Inflammatory macrophage treated with lipopolysaccharide for 4 hours (primary cell): ENCODE data around the gene RSRC1.
"Not testable (repeated sequence)": the region's sequence is repeated elsewhere in the genome, so short reads cannot be mapped to it uniquely, and the experiment has no call there.

Source experiments
- DNase-seq: peaks from one replicate; pipeline ENCODE4 v3.0.0-alpha.2; 2020

The RSRC1 gene

GRCh38 chr3:158101335-158102241 is 8.3 kb upstream of the RSRC1 start:
- no peak for DNase-seq

DNA sequence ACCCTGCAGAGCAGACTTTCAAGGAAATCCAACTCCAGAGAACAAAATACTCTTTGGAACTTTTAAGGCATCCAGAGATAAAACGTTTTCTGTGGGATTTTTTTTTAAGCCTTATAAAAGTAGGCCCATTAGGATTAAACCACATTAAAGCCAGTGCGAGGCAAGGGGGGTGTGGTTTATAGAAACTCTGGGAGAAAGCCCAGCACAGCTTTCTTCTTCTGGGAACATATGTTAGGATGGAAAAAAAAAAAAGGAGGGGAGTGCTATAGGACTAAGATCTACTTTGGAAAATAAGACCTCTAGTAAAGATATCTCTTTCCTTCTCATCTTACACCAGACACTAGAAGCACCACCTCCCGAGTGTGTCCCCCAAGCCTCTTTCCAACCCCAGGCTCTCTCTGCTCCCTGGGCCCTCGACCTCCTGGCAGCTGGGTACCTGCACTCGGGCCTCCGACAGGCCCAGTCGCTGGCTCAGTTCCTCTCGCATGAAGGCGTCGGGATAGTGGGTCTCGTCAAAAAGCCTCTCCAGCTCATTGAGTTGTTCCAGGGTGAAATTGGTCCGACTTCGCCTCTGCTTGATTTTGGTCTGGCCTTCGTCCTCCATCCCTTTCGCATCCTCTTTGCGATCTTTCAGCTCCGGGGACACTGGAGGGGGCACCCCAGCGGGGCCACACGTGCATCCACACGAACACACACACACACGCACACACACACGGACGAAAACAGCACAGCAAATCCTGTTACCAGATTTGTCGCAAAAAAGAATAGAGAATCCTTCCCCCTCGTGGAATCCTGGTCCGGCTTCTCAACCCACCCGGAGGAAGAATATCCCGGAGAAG is 7.4 kb upstream of the RSRC1 start:
- DNase-seq, result no peak

DNA sequence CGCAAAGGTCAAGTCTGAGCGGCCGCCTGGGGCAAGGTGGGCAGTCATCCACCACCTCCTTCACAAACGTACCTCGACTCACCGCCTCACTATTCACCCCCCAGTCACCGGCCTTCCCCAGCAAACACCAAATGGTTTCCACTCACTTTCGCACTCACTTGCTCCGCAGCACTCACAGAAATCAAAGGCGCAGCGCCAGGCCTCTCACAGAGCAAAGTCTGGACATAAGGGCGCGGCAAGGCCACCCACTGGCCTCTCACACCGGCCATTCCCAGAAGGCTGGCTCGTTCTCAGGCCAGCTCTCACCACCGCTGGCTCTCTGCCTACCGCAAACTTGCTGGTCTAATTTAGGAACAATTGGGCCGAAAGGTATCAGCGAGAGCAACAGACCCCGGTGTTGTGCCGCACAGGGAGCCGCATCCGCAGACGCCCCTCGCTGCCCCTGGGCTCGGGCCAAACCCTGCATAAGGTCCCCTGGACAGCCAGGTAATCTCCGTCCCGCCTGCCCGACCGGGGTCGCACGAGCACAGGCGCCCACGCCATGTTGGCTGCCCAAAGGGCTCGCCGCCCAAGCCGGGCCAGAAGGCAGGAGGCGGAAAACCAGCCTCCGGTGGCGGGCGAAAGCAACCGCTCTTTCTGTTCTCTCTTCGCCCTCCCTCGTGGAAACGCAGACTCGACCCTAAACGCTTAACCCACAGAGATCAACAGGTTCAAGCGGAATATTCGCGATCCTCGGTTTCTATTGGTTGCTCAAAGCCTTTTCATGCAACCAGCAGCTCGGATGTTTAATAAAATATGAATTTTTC is 6.6 kb upstream of the RSRC1 start:
- no peak for DNase-seq

GRCh38 chr3:158103887-158104327 is 6.0 kb upstream of the RSRC1 start:
- DNase-seq, result no peak

- no peak for DNase-seq
Measured at GRCh38 chr3:158104431-158104921, 5.4 kb upstream of the RSRC1 start.

- no peak for DNase-seq
Measured at GRCh38 chr3:158105119-158105709, 4.7 kb upstream of the RSRC1 start.

DNA sequence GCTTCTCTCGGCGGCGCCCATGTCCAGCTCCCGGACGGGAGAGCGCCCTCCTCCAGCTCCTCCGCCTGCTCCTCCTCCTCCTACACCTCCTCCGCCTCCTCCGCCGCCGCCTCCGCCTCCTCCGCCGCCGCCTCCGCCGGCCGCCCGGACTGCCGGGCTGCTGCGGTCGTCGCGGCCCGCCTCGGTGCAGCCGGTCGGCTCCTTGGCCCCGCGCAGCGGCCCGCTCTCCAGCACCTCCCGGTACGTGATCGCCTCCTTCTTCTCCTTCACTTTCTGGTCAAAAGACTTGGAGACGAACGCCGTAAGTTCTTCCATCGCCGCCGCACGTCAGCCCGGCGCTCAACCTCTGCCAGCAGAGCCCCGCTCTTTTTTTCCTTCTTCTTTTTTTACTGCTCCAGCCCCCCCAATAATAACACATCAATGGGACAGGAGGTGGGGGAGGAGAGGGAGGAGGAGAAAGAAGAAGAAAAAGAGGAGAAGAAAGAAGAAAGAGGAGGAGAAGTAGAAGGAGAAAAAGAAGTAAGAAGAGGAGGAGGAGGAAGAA is 4.1 kb upstream of the RSRC1 start:
- no peak for DNase-seq

DNA sequence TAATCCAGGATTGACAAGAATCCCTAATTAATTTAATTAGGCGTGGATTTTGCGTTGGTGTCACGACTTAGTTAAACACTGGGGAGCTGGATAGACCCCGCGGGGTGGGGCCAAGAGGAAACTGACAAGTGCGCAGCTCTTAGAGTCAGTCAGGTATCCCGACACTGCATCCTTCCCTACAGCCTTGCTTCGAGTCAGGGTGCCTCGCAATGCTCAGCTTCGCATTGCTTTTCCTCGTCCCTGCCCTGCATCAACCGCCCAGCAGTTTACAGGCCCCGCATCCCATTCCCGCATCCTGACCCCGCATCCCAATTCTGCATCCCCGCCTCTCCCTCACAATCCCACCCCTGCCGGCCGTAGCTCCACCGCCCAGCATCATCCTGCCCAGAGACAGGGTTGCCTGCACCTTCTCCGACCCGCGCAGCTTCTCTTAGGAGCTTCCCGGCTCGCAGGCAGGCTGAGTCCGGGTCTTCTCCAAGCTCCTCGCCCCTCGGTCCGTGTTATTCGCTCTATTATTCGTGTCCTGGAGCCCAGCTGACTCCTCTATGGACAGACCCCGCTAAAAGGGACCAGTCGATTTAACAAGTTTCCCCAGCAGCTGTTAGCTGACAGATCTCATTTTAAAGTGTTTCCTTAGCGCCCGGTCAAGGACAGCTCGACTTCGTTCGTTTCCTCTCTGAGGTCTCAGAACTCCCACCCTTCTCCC is 3.0 kb upstream of the RSRC1 start:
- DNase-seq, result no peak

GRCh38 chr3:158107605-158108444 is 2.1 kb upstream of the RSRC1 start:
- DNase-seq, result no peak

- DNase-seq, result peak; percentile 61
Measured at GRCh38 chr3:158108445-158108985, 1.4 kb upstream of the RSRC1 start.

GRCh38 chr3:158109295-158109803 is 540 bp upstream of the RSRC1 start:
- no peak for DNase-seq

GRCh38 chr3:158110658-158111018 is 749 bp downstream of the RSRC1 start:
- no peak for DNase-seq

- no peak for DNase-seq
Measured at GRCh38 chr3:158111861-158112260, 2.0 kb downstream of the RSRC1 start.

DNA sequence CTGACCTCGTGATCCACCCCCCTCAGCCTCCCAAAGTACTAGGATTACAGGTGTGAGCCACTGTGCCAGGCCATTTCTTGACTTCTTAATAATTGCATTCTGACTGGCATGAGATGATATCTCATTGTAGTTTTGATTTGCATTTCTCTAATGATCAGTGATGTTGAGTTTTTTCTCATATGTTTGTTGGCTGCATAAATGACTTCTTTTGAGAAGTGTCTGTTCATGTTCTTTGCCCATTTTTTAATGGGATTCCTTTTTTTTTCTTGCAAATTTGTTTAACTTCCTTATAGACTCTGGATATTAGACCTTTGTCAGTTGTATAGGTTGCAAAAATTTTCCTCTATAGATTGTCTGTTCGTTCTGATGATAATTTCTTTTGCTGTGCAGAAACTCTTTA is 3.7 kb downstream of the RSRC1 start:
- not testable (repeated sequence) for DNase-seq

- DNase-seq, result no peak
Measured at GRCh38 chr3:158120330-158120729, 10.4 kb downstream of the RSRC1 start.

DNA sequence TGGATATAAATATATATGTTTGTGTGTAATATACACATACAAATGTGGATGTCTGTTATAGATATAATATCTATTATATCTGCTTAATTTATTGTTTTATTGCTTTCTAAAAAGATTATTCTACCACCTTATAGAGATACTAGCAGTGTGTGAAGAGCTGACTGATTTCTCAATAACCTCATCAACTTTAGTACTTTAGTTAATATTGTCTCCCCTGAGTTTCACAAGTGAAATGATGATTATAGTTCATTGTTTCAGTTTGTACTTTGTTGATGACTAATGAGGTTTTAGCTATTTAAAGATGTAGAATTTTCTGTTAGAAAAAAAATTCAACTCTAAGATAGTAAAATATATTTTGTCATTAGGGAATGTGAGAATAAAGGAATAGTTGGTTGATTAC is 11.4 kb downstream of the RSRC1 start:
- DNase-seq, result no peak

DNA sequence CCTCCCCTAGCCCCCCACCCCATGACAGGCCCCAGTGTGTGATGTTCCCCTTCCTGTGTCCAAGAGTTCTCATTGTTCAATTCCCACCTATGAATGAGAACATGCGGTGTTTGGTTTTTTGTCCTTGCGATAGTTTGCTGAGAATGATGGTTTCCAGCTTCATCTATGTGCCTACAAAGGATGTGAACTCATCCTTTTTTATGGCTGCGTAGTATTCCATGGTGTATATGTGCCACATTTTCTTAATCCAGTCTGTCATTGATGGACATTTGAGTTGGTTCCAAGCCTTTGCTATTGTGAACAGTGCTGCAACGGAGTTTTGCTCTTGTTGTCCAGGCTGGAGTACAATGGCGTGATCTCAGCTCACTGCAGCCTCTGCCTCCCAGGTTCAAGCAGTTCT is 12.8 kb downstream of the RSRC1 start:
- not testable (repeated sequence) for DNase-seq

DNA sequence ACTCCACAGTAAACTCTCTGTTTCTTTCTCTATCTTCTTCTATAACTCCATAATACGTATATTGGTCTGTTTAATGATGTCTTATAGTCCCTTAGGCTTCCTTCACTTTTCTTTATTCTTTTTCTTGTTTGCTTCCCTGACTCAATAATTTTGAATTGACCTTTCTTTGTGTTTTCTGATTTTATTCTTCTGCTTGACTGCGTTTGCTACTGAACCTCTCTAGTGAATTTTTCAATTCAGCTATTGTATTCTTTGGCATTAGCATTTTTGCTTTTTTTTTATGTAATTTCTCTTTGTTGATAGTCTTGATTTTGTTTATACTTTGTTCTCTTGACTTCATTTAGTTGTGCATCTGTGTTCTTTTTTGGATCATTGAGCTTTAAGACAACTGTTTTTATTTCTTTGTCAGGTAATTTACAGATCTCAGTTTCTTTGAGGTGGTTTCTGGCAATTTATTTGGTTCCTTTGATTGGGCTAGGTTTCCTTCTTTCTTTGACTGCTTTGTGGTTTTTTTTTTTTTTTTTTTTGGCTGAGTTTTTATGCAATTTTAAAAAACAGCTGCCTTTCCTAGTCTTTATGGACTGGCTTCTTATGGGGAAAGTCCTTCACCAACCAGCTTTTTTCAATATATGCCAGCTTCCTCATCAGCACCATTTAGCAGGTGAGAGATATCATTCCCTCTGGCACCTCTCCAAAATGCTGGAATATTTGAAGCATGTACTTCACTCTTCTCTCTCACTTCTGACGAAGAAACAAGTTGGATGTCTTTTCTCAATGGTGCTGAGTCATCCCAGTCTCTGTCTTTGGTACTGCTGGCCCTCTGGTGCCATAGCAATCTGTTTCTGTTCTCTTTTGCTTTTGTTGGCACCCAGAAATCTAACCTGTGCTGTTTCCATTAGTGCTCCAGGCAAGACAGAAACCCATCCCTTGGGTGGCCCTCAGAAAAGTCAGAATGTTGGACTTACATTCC is 17.6 kb downstream of the RSRC1 start:
- DNase-seq, result no peak

DNA sequence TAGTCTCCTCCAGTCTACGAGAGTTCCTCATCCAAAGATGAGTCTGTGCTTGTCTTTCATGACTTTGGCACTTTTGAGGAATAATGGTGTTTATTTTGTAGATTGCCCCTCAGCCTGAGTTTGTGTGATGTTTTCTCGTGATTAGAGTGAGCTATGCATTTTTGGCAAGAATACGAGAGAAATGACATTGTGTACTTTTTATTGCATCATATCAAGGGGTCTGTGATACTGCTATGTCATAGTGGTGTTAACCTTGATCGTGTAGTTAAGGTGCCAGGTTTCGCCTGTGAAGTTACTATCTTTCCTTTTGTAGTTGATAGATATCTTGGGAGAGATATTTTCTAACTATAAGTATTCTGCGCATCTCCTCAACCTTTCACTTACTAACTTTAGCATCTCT is 18.9 kb downstream of the RSRC1 start:
- DNase-seq, result no peak
